Lower leg skin (tissue), 4 donors: ENCODE data around the gene F2RL3. TPM values are rescaled to one million over a fixed set of nuclear protein-coding genes. Genes with fewer than 3 reads are reported as not detected.

ENCODE experiments used
- DNase-seq, 2 donors: peaks; one replicate each; pipeline ENCODE4 v3.0.0-alpha.2; 2019; ENCODE audit warnings: low spot score in 2 of 2
- H3K4me3 ChIP-seq: fragments of 200-600 bp; sonication (generic); 2 replicates; pipeline ENCODE4 v1.5.1; 2017; ENCODE audit warnings: mild to moderate bottlenecking, low read depth; ENCODE audit not compliant: poor library complexity, severe bottlenecking
- CTCF ChIP-seq, 3 donors: fragments of 450-650 bp; IDR thresholded peaks; one replicate each; pipeline ENCODE4 v1.5.1; 2016; ENCODE audit warnings: antibody characterized with exemption in 3 of 3, mild to moderate bottlenecking in 3 of 3, moderate library complexity in 2 of 3
- POLR2A ChIP-seq, 2 donors: fragments of 450-650 bp; IDR thresholded peaks; one replicate each; pipeline ENCODE4 v1.6.1; 2016 to 2017; ENCODE audit warnings: antibody characterized with exemption in 2 of 2, mild to moderate bottlenecking in 1 of 2, moderate library complexity in 1 of 2
- WGBS, 2 donors: methylation state at CpG; one replicate each; pipeline ENCODE4 v1.1.5; 2018; 5-methylcytosine and 5-hydroxymethylcytosine counted together
- intact Hi-C: fragments of 100-400 bp; cut with DNase I; formaldehyde crosslinking; loops from one replicate; pipeline ENCODE4 v1.15.0; 2023; ENCODE audit warnings: low total_unique reads
- total RNA-seq, 4 donors: library from RNA; depleted of rRNA; stranded (reverse); fragments of >200 nt; gene quantifications; one replicate each; pipeline ENCODE4 v1.1.0, GENCODE V29; 2016

The F2RL3 gene
- total RNA-seq, 4 donors from 2014 or later = 3.7 to 11.0 (median 5.6) TPM

- H3K4me3 ChIP-seq = no peak overlapping the region
- intact Hi-C loops = no loop called here
- no peak for DNase-seq
- no peak for TF ChIP-seq POLR2A (IDR thresholded peaks at IDR 0.05)
- TF ChIP-seq CTCF (IDR thresholded peaks at IDR 0.05) = no peak
- WGBS, 2 donors = 95 to 96% methylated on average over 4 of the region's 4 CpGs
Observed at GRCh38 chr19:16850133-16850532, 38.7 kb upstream of the F2RL3 start.

- intact Hi-C loops = no loop called here
- 91 to 94% methylated on average over 32 to 33 of the region's 33 CpGs for WGBS, 2 donors
- TF ChIP-seq POLR2A (IDR thresholded peaks at IDR 0.05) (no peak), CTCF (IDR thresholded peaks at IDR 0.05) (no peak)
- no peak for DNase-seq
- H3K4me3 ChIP-seq = no peak overlapping the region
Observed at GRCh38 chr19:16851031-16851712, 37.6 kb upstream of the F2RL3 start.

- no peak for DNase-seq
- no peak overlapping the region for H3K4me3 ChIP-seq
- no peak for TF ChIP-seq CTCF (IDR thresholded peaks at IDR 0.05)
- TF ChIP-seq POLR2A (IDR thresholded peaks at IDR 0.05) = no peak
- WGBS, 2 donors = 92 to 93% methylated on average over 6 to 7 of the region's 7 CpGs
- intact Hi-C loops = no loop called here
Observed at GRCh38 chr19:16853066-16853465, 35.7 kb upstream of the F2RL3 start.

- no peak overlapping the region for H3K4me3 ChIP-seq
- intact Hi-C loops = no loop called here
- DNase-seq = no peak
- WGBS, 2 donors = 91 to 94% methylated on average over 9 of the region's 9 CpGs
- TF ChIP-seq POLR2A (IDR thresholded peaks at IDR 0.05) (no peak), CTCF (IDR thresholded peaks at IDR 0.05) (no peak)
Observed at GRCh38 chr19:16856091-16856490, 32.7 kb upstream of the F2RL3 start.

GRCh38 chr19:16859626-16860025 lies 29.2 kb upstream of the F2RL3 start:
- no peak overlapping the region for H3K4me3 ChIP-seq
- intact Hi-C loops = no loop called here
- DNase-seq = no peak
- WGBS, 2 donors = 94 to 98% methylated on average over 7 of the region's 7 CpGs
- no peak for TF ChIP-seq POLR2A (IDR thresholded peaks at IDR 0.05)
- TF ChIP-seq CTCF (IDR thresholded peaks at IDR 0.05) = no peak

GRCh38 chr19:16860118-16860517 lies 28.7 kb upstream of the F2RL3 start:
- TF ChIP-seq CTCF (IDR thresholded peaks at IDR 0.05) (no peak), POLR2A (IDR thresholded peaks at IDR 0.05) (no peak)
- WGBS, 2 donors = 83 to 84% methylated on average over 20 of the region's 20 CpGs
- H3K4me3 ChIP-seq = no peak overlapping the region
- intact Hi-C loops = no loop called here
- no peak for DNase-seq
